Measurements from ENCODE around the gene CTDSPL.

GRCh38 chr3:37812499-37812896, 49.2 kb upstream of the CTDSPL start:
- TF ChIP-seq, protein P1, sequence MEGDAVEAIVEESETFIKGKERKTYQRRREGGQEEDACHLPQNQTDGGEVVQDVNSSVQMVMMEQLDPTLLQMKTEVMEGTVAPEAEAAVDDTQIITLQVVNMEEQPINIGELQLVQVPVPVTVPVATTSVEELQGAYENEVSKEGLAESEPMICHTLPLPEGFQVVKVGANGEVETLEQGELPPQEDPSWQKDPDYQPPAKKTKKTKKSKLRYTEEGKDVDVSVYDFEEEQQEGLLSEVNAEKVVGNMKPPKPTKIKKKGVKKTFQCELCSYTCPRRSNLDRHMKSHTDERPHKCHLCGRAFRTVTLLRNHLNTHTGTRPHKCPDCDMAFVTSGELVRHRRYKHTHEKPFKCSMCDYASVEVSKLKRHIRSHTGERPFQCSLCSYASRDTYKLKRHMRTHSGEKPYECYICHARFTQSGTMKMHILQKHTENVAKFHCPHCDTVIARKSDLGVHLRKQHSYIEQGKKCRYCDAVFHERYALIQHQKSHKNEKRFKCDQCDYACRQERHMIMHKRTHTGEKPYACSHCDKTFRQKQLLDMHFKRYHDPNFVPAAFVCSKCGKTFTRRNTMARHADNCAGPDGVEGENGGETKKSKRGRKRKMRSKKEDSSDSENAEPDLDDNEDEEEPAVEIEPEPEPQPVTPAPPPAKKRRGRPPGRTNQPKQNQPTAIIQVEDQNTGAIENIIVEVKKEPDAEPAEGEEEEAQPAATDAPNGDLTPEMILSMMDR (IDR thresholded peaks at IDR 0.05; ENCODE audit: poor library complexity) = no peak
- no peak for TF ChIP-seq EZH2 (IDR thresholded peaks at IDR 0.05; ENCODE audit: borderline replicate concordance)
